DMS 273 (cell line): ENCODE data around the gene CUL3.
"Not testable (repeated sequence)": the region's sequence is repeated elsewhere in the genome, so short reads cannot be mapped to it uniquely, and the experiment has no call there.

Experiments
- DNase-seq: peaks from one replicate; lab custom pipeline; 2025; ENCODE audit not compliant: unreplicated experiment; lab: John Stamatoyannopoulos, UW

CUL3 gene

DNA sequence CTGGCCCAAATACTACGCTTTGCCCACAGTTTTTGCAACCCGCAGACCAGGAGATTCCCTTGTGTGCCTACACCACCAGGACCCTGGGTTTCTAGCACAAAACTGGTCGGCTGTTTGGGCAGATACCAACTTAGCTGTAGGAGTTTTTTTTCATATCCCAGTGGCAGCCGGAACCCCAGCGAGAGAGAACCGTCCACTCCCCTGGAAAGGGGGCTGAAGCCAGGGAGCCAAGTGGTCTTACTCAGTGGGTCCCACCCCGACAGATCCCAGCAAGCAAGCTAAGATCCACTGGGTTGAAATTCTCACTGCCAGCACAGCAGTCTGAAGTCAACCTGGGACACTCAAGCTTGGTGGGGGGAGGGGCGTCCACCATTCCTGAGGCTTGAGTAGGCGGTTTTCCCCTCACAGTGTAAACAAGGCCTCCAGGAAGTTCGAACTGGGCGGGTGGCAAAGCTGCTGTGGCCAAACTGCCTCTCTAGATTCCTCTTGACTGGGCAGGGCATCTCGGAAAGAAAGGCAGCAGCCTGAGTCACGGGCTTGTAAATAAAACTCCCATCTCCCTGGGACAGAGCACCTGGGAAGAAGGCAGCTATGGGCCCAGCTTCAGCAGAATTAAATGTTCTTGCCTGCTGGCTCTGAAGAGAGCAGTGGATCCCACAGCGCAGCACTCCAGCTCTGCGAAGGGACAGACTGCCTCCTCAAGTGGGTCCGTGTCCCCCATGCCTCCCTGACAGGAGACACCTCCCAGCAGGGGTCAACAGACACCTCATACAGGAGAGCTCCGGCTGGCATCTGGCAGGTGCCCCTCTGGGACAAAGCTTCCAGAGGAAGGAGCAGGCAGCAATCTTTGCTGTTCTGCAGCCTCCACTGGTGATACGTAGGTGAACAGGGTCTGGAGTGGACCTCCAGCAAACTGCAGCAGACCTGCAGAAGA, 99.8 kb downstream of the CUL3 start:
- not testable (repeated sequence) for DNase-seq

- no peak for DNase-seq
These were observed 105.3 kb downstream of the CUL3 start for GRCh38 chr2:224479826-224480225.

DNA sequence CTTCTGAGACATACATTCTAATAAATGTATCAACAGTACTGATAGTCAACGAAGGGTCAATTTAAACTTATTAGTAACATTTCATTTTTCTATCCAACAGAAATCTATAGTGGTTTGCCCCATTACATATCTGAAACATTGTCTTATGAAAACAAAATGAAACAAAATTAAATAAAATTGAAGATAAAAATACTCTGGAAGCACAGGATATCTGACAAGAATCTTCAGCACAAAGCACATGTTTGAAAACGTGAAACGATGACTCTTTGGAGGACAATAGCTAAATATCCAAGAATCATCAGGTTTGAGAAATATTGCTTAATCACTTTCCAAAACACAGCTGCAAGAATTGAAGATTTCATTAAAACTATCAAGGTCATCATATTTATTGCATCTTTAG, 112.3 kb downstream of the CUL3 start:
- DNase-seq = no peak

DNA sequence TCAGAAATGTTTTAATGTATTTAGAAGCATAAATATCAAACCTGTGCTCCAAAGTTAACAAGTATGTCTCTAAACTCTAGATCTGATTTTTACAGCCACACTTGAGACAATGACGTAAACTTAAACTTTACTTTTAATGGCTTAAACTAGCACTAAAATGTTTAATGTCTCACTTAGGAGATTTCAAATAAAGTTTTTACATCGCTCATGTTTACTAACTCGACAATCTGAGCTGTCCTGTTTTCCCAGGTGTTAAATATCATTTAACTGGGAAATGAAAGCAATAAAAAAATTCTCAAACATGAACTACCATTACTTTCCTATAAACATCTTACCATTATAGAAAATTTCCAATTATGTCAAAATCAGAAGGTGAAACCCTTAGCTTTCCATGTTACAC, 113.0 kb downstream of the CUL3 start:
- DNase-seq = no peak

GRCh38 chr2:224469374-224469964, 115.7 kb downstream of the CUL3 start:
- DNase-seq = no peak

- DNase-seq = no peak
These were observed 118.8 kb downstream of the CUL3 start for GRCh38 chr2:224466304-224466895.

DNA sequence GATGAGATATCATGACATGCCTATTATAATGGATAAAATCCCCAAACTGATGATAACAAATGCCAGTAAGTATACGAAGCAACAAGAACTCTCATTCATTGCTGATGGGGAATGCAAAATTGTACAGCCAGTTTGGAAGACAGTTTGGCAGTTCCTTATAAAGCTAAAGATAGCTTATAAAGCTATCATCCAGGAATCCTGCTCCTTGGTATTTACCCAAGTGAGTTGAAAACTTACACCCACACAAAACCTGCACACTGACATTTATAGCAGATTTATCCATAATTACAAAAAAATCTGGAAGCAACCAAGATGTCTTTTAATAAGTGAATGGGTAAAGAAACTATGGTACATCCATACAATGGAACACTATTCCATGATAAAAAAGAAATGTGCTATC, 123.8 kb downstream of the CUL3 start:
- no peak for DNase-seq

DNA sequence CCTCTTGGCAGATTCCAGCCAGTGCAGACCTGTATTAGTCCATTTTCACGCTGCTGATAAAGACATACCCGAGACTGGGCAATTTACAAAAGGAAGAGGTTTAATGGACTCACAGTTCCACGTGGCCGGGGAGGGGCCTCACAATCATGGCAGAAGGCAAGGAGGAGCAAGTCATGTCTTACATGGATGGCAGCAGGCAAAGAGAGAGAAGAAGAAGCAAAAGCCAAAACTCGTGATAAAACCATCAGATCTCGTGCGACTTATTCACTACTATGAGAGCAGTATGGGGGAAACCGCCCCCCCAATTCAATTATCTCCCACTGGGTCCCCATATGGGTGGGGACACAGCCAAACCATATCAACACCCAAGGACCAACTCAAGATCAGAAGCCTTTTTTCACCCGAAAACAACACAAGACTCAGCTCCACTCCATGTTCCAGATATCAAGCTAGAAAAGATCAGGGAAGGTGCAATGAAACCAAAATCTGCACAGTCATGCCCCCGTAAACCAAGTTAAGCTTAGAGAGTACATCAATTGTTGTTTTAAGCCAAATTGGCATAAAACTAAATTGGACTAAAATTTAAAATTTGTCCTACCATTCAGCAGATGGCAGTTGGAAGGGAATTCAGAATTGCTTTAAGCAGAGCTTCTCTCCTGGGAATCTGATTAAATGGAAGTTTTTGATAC, 127.6 kb downstream of the CUL3 start:
- DNase-seq = no peak

DNA sequence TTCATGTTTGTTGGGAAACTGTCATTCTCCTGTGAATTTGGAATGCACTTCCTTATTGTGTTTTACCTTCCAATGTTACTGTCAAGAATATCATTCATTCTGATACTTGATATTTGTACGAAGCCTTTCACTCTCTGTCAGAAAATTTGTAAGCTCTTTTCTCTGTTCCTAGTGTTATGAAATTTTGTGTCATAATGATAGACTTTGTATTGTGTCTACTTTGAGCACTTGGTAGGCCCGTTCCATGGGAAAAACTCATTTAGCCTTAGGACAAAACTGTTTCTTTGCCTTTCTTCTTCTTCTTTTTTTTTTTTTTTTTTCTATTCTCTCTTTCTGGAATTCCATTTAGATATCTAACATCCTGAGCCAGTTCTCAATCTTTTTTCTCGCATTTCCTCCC, 131.3 kb downstream of the CUL3 start:
- no peak for DNase-seq

- DNase-seq = peak; percentile 58
These were observed 135.7 kb downstream of the CUL3 start for GRCh38 chr2:224449212-224450147.

DNA sequence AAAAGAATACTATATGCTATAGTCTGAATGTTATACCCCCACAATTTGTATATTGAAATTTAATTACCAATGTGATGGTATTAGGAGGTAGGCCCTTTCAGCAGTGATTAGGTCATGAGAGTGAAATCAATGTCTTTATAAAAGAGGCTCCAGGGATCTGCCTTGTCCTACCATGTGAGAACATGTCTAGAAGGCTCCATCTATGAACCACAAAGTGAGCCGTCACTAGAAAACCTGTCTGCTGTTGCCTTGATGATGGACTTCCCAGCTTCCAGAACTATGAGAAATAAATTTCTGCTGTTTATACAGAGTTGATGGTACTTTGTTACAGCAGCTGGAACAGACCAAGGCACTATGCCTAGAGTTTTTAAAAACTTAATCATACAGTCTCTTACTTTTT, 136.9 kb downstream of the CUL3 start:
- DNase-seq = no peak

GRCh38 chr2:224444783-224445182, 140.4 kb downstream of the CUL3 start:
- DNase-seq = no peak

GRCh38 chr2:224444021-224444420, 141.1 kb downstream of the CUL3 start:
- DNase-seq = no peak

GRCh38 chr2:224442071-224442967, 142.8 kb downstream of the CUL3 start:
- peak; percentile 66 for DNase-seq

DNA sequence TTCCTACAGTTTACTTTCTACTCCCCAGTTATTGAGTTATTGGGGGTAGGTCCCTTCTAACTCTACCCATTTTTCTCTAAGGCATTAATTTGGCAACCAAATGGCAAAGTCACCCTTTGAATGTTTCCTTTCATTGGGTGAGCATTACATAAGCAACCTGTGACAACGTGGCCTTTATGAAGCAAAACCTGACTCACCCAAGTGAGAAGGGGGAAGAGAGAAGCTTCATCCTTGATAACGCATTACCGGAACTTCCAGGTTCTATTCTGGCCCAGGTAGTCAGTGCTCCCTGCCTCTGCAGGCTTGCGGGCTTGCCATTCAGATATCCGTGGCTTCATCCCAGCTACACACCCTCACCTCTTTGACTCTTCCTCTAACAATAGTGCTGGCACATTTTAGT, 144.2 kb downstream of the CUL3 start:
- DNase-seq = no peak

GRCh38 chr2:224438726-224439125, 146.4 kb downstream of the CUL3 start:
- no peak for DNase-seq

DNA sequence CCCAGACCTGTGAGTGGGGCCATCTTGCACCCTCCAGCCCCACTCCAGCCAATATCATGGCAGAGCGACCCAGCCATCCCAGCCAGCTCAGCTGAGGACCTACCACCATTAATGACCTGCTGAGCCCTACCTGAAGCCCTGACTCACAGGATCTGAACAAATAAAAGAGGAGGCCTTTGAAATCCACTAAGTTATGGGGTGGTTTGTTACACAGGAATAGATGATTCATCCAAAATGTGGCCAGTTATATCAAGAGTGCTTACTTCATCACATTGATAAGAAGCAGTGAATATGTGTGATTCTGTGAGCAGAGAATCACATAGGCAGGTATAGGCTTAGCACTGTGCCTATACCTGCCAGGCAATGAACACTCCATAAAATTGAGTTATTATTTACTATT, 148.5 kb downstream of the CUL3 start:
- no peak for DNase-seq

DNA sequence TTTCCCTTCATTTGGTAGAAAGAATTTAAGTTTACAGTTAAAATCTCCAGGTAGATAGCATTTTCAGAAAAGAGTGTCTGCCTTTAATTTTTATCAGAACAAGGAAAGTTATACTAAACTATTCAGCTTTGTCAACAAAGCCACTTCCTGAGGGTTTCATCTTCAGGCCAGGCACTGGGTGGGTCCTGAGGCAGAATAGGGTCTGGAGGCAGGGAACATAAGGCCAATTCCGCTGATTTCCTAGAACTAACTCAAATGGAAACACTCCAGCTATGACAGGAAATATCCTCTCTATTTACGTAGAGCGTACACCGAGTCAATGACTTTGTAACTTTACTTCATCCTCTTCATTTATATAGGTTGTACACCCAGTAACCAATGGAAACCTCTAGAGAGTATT, 150.5 kb downstream of the CUL3 start:
- no peak for DNase-seq

DNA sequence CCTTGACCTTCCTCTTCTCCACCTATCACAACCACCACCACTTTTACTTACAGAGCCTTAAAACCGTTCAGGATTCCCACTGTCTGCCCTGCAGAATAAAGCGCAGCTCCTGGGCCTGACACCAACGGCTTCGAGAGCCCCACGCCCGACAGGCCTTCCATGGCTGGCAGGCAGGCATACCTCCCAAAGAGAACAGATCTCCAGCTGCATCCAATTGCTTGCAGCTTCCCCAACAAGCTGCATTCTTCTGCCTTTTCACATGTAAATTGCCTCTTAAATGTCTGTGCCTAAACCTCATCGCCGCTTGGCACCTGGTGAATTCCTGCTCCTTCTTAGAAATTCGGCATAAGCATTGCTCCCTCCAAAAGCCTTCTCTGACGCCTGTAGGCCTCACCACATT, 151.7 kb downstream of the CUL3 start:
- DNase-seq = no peak
